Duodenal mucosa (tissue), 2 donors: ENCODE data around the gene LRRK2.
"Not testable (repeated sequence)": the region's sequence is repeated elsewhere in the genome, so short reads cannot be mapped to it uniquely, and the experiment has no call there.

Experiments
- H3K27ac ChIP-seq: one replicate; pipeline ENCODE4 v1.7.0; 2013; ENCODE audit warnings: low read depth, low read length
- H3K27me3 ChIP-seq, 2 donors: one replicate each; pipeline ENCODE4 v1.7.0; 2013; ENCODE audit warnings: low read length in 2 of 2, control low read depth in 1 of 2; ENCODE audit not compliant: insufficient read depth in 2 of 2, control insufficient read depth in 1 of 2
- H3K36me3 ChIP-seq, 2 donors: one replicate each; pipeline ENCODE4 v1.7.0; 2013; ENCODE audit warnings: low read length in 2 of 2, control low read depth in 1 of 2; ENCODE audit not compliant: insufficient read depth in 2 of 2, control insufficient read depth in 1 of 2
- H3K4me1 ChIP-seq, 2 donors: one replicate each; pipeline ENCODE4 v1.7.0; 2013; ENCODE audit warnings: low read length in 2 of 2, control low read depth in 1 of 2; ENCODE audit not compliant: insufficient read depth in 2 of 2, control insufficient read depth in 1 of 2
- H3K4me3 ChIP-seq, 2 donors: one replicate each; pipeline ENCODE4 v1.7.0; 2013; ENCODE audit warnings: low read length in 2 of 2, low read depth in 1 of 2
- H3K9ac ChIP-seq, 2 donors: one replicate each; pipeline ENCODE4 v1.7.0; 2013; ENCODE audit warnings: low read length in 2 of 2, low read depth in 1 of 2
- H3K9me3 ChIP-seq, 2 donors: one replicate each; pipeline ENCODE4 v1.7.0; 2013; ENCODE audit warnings: low read length in 2 of 2, control low read depth in 1 of 2; ENCODE audit not compliant: control insufficient read depth in 1 of 2

The LRRK2 gene

GRCh38 chr12:40382217-40382616, 157.4 kb downstream of the LRRK2 start:
- Histone ChIP-seq H3K4me1 (no peaks in the 10 kb centered on the region), H3K36me3 (no peaks in the 10 kb centered on the region), H3K27me3 (no peaks in the 10 kb centered on the region), H3K9me3 (no peaks in the 10 kb centered on the region), H3K9ac (no peak overlapping the region), H3K4me3 (no peak overlapping the region), H3K27ac (no peak overlapping the region)

GRCh38 chr12:40387279-40387678, 162.5 kb downstream of the LRRK2 start:
- not testable (repeated sequence) for H3K36me3 ChIP-seq, H3K9ac ChIP-seq, H3K27me3 ChIP-seq, H3K4me3 ChIP-seq, H3K27ac ChIP-seq, H3K9me3 ChIP-seq, H3K4me1 ChIP-seq

GRCh38 chr12:40390980-40391379, 166.2 kb downstream of the LRRK2 start:
- Histone ChIP-seq H3K27ac (no peak overlapping the region), H3K4me3 (no peak overlapping the region), H3K4me1 (no peaks in the 10 kb centered on the region), H3K27me3 (no peaks in the 10 kb centered on the region), H3K36me3 (no peaks in the 10 kb centered on the region), H3K9ac (no peak overlapping the region), H3K9me3 (no peaks in the 10 kb centered on the region)

GRCh38 chr12:40393026-40393425, 168.2 kb downstream of the LRRK2 start:
- Histone ChIP-seq H3K4me1 (no peaks in the 10 kb centered on the region), H3K27ac (no peak overlapping the region), H3K36me3 (no peaks in the 10 kb centered on the region), H3K9ac (no peak overlapping the region), H3K4me3 (no peak overlapping the region), H3K27me3 (no peaks in the 10 kb centered on the region), H3K9me3 (no peaks in the 10 kb centered on the region)

GRCh38 chr12:40399656-40400055, 174.9 kb downstream of the LRRK2 start:
- no peaks in the 10 kb centered on the region for H3K4me1 ChIP-seq
- H3K9ac ChIP-seq = no peak overlapping the region
- H3K9me3 ChIP-seq = no peaks in the 10 kb centered on the region
- no peak overlapping the region for H3K27ac ChIP-seq
- H3K4me3 ChIP-seq = no peak overlapping the region
- H3K36me3 ChIP-seq = no peaks in the 10 kb centered on the region
- H3K27me3 ChIP-seq = no peaks in the 10 kb centered on the region

- no peaks in the 10 kb centered on the region for H3K36me3 ChIP-seq
- H3K9me3 ChIP-seq = no peaks in the 10 kb centered on the region
- H3K4me3 ChIP-seq = no peak overlapping the region
- no peaks in the 10 kb centered on the region for H3K4me1 ChIP-seq
- no peak overlapping the region for H3K27ac ChIP-seq
- H3K27me3 ChIP-seq = no peaks in the 10 kb centered on the region
- no peak overlapping the region for H3K9ac ChIP-seq
Observed at GRCh38 chr12:40405419-40405818, 180.6 kb downstream of the LRRK2 start.
